ENCODE data around the gene GSG1L.

GSG1L gene

DNA sequence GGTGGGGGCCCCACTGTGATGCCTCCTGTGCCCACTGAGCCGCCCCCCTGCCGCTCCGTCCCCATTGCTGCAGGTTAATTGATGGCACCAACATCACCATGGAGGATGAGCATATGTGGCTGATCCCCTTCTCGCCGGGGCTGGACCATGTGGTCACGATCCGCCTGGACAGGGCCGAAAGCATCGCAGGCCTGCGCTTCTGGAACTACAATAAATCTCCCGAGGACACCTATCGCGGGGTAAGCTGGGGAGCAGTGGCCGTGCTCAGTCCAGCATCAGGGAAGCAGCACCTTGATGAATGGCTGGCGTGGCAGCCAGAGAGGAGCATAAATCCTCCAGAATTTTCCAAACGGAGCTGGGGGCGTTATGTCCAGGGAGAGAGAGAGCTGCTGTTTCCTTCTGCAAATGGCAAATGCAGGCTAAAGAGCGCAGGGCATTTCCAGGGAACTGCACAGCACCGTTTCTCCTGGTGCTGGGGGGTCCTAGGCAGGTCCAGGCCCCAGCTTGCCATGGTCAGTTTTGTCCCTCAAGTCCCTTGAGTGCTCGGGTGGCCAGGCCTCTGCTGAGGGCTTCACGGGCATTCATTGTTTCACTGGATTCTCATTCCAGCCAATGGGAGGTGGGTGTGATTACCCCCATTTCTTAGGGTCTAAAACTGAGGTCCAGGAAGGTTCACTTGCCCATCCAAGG lies 297.1 kb downstream of the GSG1L start:
- DNase-seq: no peak

DNA sequence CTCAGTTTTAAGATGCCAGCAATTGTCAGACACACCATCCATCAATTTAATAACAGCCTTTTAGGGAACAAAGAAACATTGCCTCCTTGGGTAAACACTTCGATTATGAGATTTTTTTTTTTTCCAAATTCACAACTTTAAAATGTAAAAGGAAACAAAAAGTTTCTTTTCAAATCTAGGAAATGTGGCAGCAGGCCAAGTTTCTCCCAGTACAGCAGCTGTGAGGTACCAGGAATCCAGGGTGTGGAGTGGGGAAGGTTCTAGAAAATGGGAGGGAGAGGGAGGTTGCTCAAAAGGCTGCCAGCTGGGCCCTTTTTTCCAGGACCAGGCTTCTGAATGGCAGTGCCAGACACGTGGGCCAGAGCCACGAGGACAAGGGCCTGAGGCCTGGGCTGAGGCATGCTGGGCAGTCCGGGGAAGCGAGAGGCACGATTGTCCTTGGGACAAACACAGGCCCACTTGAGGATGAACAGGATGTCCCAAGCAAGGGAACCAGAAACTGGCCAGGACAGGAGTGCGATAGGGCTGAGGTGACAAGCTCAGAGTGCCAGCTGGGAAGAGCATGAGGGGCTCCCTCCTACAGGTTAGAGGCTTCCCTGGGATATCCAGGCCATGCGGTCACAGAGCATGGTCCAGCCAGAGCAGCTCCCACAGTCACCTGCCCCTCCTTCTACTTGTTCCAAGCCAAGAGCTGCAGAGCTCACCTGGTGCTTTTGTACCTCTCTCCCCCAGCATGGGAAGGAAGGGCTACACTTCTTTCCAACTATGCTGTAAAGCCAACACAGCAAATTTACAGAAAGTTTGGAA lies 298.4 kb downstream of the GSG1L start:
- DNase-seq: no peak

- no peak for DNase-seq
Measured at GRCh38 chr16:27764427-27764826, 299.1 kb downstream of the GSG1L start.

DNA sequence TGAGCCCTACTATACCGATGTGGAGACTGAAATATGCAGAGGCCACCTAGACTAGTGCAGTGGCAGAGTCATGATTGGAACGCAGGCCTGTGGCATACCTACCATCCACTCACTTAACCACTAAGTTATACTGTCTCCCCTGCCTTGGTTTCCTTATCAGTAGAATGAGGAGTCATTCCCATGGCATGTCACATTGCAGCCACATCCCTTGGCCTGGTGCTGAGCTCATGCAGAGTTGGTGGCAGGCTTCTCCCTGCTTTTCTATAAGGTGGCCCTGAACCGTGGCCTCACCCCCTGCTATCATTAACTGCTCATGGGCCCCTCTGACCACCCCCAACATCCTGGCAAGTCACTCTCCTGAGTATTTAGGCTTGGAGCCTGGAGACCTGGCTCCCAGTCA lies 301.1 kb downstream of the GSG1L start:
- no peak for DNase-seq

GRCh38 chr16:27761816-27762215 lies 301.7 kb downstream of the GSG1L start:
- no peak for DNase-seq

- DNase-seq: no peak
Measured at GRCh38 chr16:27760789-27761176, 302.7 kb downstream of the GSG1L start.

DNA sequence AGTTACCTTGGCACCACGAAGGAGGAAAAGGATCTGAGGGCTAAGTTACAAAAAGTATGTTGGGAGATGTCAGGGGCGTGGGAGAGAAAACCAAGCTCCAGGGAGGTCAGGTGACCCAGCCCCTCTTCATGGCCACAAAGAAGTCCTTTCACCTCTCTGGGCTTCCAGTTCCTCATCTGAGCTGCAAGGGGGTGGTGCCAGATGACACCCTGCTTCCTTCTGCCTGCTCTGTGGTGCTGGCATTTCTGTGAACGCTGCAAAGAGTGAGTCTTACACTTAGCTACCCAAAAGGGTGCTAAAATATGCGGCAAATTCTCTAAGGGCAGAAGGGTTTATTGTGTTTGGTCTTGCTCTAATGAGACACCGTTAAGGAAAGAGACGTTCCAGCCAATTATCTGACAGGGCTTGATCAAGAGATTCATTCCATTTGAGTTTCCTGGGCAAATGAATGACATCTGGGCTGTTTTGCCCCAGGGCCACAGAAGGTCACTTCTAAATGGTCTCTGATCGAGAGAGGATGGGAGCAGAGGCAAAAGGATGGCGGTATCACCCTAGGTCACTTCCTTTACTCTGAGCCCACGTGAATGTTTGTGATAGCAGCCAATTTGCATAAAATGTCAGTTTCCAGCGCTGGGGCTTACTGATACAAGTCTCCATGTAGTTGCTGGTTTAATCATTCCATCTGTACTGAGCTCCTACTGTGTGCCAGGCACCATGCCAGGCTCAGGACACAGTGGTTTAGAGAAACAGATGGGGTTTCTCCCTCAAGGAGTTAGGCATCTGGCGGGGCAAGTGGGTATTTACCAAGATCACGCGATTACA lies 303.3 kb downstream of the GSG1L start:
- no peak for DNase-seq

GRCh38 chr16:27759301-27759871 lies 304.1 kb downstream of the GSG1L start:
- no peak for DNase-seq

DNA sequence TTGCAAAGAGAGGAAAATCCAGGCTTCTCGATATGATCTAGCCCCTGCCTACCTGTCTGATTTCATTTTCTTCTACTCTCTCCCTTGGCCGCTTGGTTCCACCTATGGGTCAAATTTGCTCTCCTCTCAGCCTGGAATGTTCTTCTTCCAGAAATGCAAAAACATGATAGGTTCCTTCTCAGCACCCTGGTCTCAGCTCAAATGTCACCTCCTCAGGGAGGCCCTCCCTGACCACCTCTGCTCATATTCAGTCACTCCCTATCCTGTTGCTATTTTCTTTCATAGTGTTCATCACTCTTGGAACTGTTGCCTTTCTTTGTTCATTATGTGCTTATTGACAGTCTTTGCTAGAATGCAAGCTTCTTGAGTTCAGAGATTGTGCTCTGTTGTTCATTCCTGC lies 305.0 kb downstream of the GSG1L start:
- no peak for DNase-seq

DNA sequence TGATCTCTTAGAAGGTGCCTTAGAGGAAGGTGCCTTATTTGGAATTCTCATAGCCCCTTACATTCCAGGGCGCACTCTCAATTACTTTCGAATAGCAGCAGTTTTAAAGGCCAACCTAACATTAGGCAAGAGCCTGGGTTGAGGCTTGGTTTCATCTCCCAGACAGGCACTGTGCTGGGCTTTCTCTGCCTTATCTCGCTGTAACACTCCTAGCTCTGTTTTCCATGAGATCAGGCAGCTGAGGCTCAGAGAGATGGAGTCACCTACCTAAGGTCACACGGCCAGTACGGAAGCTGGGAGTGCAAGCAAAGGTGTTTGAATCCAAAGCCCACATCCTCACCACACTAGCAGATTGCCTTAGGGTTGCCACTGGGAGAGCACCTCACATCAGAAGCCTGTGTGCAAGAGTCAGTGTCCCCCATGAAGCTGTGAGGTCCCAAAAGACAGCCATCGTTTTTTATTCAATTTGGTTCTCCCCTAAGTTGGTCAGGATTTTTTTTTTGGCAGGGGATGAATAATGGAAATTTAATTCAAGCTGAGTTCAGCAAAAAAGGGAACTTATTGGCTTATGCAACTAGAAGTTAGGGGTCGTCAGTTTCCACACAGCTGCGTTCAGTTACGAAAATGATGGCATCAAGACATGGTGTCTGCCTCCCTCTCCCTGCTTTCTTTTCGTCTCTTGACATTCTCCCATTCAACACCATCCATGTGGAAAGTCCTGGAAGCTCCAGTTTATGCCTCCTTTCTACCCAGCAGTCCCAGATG lies 307.1 kb downstream of the GSG1L start:
- no peak for DNase-seq

DNA sequence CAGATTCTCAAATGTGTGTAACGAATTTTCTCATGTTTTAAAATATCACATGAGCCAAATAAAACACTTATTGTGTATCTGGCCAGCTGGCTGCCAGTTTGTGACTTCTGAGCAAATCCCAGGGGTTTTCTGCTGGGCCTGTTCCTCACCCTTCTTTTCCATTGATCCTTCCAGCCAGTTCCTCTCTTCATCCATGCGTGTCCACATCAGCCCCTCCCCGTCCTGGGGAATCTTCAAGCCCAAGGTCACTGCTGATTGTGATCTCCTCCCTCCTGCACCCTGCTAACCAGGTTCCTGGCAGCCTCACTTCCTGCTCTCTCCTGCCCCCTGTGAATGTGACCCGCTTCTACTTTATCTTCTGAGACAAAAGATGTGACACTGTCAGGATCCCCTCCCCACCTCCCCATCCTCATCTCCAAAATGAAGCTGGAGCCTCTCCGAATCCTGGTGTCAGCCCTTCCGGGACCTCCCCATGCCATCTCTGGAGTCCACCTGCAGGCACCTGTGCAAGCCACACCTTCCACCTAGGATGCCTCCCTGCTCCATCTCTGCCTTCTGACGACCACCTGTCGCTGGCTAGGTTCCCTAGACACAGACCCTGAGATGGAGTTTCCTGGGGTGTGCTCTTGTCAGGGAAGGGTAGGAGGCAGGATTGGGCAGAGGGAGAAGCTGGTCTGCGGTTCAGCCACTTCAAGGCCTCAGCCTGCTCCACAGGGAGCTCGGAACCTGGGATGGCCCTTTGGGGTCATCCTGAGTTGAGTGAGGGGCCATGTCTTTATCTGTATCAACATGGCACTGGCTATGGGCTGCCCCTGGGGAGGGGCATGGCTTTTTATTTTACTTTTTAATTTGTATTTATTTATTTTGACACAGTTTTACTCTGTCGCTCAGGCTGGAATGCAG lies 308.5 kb downstream of the GSG1L start:
- no peak for DNase-seq

- no peak for DNase-seq
Measured at GRCh38 chr16:27753563-27753962, 310.0 kb downstream of the GSG1L start.

DNA sequence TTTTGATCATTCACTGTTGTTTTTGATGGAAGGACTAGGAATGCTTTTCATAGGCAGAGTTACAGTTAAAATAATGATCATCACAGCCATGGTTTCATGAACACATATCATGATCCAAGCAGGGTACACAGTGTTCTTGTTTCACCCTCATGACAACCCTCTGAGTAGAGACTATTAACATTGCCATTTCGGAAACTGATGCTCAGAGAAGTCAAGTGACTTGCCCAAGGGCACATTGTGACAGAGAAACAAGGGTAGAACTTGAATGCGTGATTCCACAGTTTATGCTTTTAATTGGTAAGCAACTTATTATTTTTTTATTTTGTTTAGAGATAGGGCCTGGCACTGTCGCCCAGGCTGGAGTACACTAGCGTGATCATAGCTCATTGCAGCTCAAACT lies 311.3 kb downstream of the GSG1L start:
- no peak for DNase-seq

DNA sequence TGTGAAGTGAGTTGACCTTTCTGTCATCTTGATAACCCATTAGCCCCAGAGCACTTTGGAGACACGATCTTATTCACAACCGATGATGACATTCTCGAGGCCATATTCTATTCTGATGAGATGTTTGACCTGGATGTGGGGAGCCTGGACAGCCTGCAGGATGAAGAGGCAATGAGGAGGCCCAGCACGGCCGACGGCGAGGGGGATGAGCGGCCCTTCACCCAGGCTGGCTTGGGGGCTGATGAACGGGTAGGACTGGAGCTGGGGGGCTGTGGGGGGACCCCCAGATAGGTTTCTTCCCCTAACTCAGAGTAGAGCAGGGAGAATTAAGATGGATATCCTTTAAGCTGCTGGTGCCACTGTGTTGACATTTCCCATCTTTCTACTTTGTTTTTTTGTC lies 311.8 kb downstream of the GSG1L start:
- DNase-seq: no peak

- DNase-seq: no peak
Measured at GRCh38 chr16:27751233-27751632, 312.3 kb downstream of the GSG1L start.

DNA sequence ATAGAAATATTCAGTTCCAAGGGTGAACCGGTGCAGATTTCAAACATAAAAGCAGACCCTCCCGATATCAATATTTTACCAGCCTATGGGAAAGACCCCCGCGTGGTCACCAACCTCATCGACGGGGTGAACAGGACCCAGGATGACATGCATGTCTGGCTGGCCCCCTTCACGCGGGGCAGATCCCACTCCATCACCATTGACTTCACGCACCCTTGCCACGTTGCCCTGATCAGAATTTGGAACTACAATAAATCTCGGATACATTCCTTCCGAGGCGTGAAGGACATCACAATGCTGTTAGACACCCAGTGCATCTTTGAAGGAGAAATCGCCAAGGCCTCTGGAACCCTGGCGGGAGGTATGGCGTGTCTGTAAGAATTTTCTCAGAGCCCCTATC lies 313.6 kb downstream of the GSG1L start:
- DNase-seq: no peak

DNA sequence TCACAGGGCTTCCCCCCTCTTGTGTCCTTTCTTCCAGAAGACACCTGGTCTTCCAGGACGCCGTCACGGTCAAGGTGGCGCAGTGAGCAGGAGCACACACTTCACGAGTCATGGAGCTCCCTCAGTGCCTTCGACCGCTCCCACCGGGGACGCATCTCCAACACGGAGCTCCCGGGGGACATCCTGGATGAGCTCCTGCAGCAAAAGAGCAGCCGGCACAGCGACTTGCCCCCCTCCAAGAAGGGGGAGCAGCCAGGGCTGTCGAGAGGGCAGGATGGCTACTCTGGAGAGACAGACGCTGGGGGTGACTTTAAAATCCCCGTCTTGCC lies 314.0 kb downstream of the GSG1L start:
- DNase-seq: no peak

- peak; percentile 4 for DNase-seq
Measured at GRCh38 chr16:27748868-27749546, 314.5 kb downstream of the GSG1L start.

DNA sequence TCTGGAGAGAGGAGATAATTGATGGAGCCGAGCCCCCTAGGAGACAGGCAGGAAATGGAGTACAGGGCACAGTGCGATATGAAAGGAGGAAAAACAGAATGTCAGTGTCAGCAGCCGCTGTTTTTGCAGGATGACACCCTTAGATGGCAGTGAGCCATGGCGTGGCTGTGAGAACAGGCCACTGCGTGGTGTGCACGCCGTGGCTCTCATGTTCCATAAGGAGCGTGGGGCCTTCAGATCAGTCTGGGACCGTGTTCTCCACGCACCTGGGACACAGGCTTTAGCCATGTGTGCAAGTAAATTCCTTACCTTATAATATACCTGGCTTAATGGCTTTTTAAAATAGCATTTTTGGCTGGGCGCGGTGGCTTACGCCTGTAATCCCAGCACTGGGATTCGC lies 315.6 kb downstream of the GSG1L start:
- no peak for DNase-seq

GRCh38 chr16:27746076-27746855 lies 317.2 kb downstream of the GSG1L start:
- DNase-seq: no peak
